CD4-positive, alpha-beta T cell treated with Interleukin-15 for 1 hour (primary cell): ENCODE results near the gene RFK.
"Not testable (repeated sequence)": the region's sequence is repeated elsewhere in the genome, so short reads cannot be mapped to it uniquely, and the experiment has no call there.

Experiments
- DNase-seq: peaks from one replicate; pipeline ENCODE4 v3.0.0-alpha.2; 2020

RFK gene

GRCh38 chr9:76369583-76369982, 24.6 kb downstream of the RFK start:
- no peak for DNase-seq

- DNase-seq, result no peak
These were observed 28.0 kb downstream of the RFK start for GRCh38 chr9:76366275-76366674.

- DNase-seq, result no peak
These were observed 29.2 kb downstream of the RFK start for GRCh38 chr9:76365028-76365427.

- no peak for DNase-seq
These were observed 31.2 kb downstream of the RFK start for GRCh38 chr9:76363032-76363395.

GRCh38 chr9:76362332-76363031, 31.7 kb downstream of the RFK start:
- DNase-seq, result not testable (repeated sequence)

- DNase-seq, result no peak
These were observed 34.5 kb downstream of the RFK start for GRCh38 chr9:76359766-76360165.

GRCh38 chr9:76359365-76359764, 34.9 kb downstream of the RFK start:
- no peak for DNase-seq

- DNase-seq, result no peak
These were observed 35.5 kb downstream of the RFK start for GRCh38 chr9:76358628-76359280.

GRCh38 chr9:76357555-76357954, 36.7 kb downstream of the RFK start:
- DNase-seq, result no peak

- DNase-seq, result no peak
These were observed 38.3 kb downstream of the RFK start for GRCh38 chr9:76355886-76356285.

- DNase-seq, result no peak
These were observed 40.0 kb downstream of the RFK start for GRCh38 chr9:76354221-76354620.

- no peak for DNase-seq
These were observed 40.9 kb downstream of the RFK start for GRCh38 chr9:76353280-76353679.

GRCh38 chr9:76352026-76352620, 42.1 kb downstream of the RFK start:
- no peak for DNase-seq

GRCh38 chr9:76351006-76351405, 43.2 kb downstream of the RFK start:
- no peak for DNase-seq

- DNase-seq, result no peak
These were observed 44.4 kb downstream of the RFK start for GRCh38 chr9:76349865-76350264.

- DNase-seq, result no peak
These were observed 51.4 kb downstream of the RFK start for GRCh38 chr9:76342858-76343257.

GRCh38 chr9:76342201-76342600, 52.0 kb downstream of the RFK start:
- DNase-seq, result no peak

- no peak for DNase-seq
These were observed 52.6 kb downstream of the RFK start for GRCh38 chr9:76341616-76342015.

GRCh38 chr9:76338418-76338817, 55.8 kb downstream of the RFK start:
- no peak for DNase-seq

- no peak for DNase-seq
These were observed 58.2 kb downstream of the RFK start for GRCh38 chr9:76336027-76336426.
